LNCaP clone FGC (cell line): ENCODE measurements around the gene PRR20G.

Experiments used
- DNase-seq: peaks from one replicate; pipeline ENCODE4 v3.0.0-alpha.2; 2011; ENCODE audit warnings: low read depth
- H3K4me3 ChIP-seq: 2 replicates; pipeline ENCODE4 v1.5.1; 2011; ENCODE audit warnings: mild to moderate bottlenecking, low read depth, low read length, control low read depth
- CTCF ChIP-seq: IDR thresholded peaks from 2 replicates; pipeline ENCODE4 v1.5.1; 2012; ENCODE audit warnings: mild to moderate bottlenecking; ENCODE audit not compliant: control insufficient read depth, insufficient read depth; ENCODE audit errors: extremely low read depth

Gene PRR20G

GRCh38 chr3:127325629-127325961, 37.7 kb upstream of the PRR20G start:
- TF ChIP-seq CTCF, result no peak
- DNase-seq, result no peak
- H3K4me3 ChIP-seq, result no peak overlapping the region

GRCh38 chr3:127324913-127325628, 37.2 kb upstream of the PRR20G start:
- DNase-seq, result no peak
- TF ChIP-seq CTCF, result no peak
- no peak overlapping the region for H3K4me3 ChIP-seq

- no peak overlapping the region for H3K4me3 ChIP-seq
- TF ChIP-seq CTCF, result no peak
- DNase-seq, result no peak
Observed at GRCh38 chr3:127324076-127324475, 36.2 kb upstream of the PRR20G start.

GRCh38 chr3:127323581-127323980, 35.7 kb upstream of the PRR20G start:
- no peak for DNase-seq
- H3K4me3 ChIP-seq, result no peak overlapping the region
- no peak for TF ChIP-seq CTCF

- H3K4me3 ChIP-seq, result no peak overlapping the region
- DNase-seq, result no peak
- no peak for TF ChIP-seq CTCF
Observed at GRCh38 chr3:127321371-127321770, 33.5 kb upstream of the PRR20G start.

DNA sequence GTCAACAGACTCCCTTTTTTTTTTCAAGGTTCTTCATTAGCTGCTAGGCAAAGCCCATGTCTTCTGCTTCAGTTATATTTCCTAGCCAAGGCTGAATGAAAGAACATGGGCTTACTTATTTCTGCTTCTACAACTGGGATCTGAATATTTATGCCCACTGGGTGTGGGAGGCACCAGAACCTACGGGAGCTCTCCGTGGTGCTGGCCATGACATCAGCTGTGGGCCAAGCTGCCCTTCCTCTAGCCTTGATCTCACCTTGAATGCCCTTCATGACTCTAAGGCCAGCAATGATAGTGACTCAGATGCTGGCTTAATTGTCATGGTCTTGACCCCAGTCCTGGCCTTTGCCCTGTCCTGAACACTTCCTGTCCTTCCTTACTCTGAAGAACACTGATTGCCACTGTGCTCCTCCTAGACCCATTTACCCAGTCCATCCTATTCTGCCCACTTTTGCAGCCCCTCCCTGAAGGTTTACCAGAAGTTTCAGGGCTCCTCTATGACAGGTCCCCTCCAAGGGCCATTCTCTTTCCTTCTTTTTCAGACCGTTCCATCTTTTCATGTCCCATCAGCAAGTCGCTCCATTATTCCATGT, 32.8 kb upstream of the PRR20G start:
- DNase-seq, result no peak
- TF ChIP-seq CTCF, result no peak

DNA sequence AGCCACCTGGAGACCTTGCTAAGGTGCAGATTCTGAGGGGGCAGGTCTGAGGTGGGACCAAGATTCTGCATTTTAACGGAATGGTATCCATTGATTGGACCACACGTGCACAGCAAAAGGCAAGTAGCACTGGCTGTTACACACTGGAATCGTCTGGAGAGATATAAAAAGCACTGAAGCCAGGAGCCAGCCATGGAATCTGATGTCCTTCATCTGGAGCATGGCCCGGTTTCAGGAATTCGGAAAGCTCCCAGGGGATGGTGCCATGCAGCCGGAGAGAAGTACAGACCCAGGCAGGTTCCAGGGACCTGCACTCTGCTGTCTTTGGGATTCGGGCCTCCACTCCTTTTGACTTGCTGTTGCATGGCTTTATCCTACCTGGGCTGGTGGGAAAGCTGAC, 28.8 kb upstream of the PRR20G start:
- no peak for DNase-seq
- no peak for TF ChIP-seq CTCF
- no peak overlapping the region for H3K4me3 ChIP-seq

More for the DNA sequence above, 32.8 kb upstream of the PRR20G start:
- no peak overlapping the region for H3K4me3 ChIP-seq
